Thyroid gland (tissue), 4 donors: Measurements from ENCODE around the gene FCGR3A. TPM values are rescaled to one million over a fixed set of nuclear protein-coding genes. Genes with fewer than 3 reads are reported as not detected.
"Not testable (repeated sequence)": the region's sequence is repeated elsewhere in the genome, so short reads cannot be mapped to it uniquely, and the experiment has no call there.

Source experiments
- DNase-seq, 2 donors: peaks; one replicate each; pipeline ENCODE4 v3.0.0-alpha.2; 2019
- H3K27ac ChIP-seq, 3 donors: fragments of 200-600 bp; sonication (generic); 1 replicate in 2 of 3; 2 replicates in 1 of 3; pipeline ENCODE4 v1.5.1; 2016 to 2019; ENCODE audit warnings: mild to moderate bottlenecking in 1 of 3, moderate library complexity in 1 of 3
- H3K27me3 ChIP-seq: fragments of 200-600 bp; sonication (generic); one replicate; pipeline ENCODE4 v1.5.1; 2019
- H3K36me3 ChIP-seq, 2 donors: fragments of 200-600 bp; sonication (generic); one replicate each; pipeline ENCODE4 v1.5.1; 2016 to 2019
- H3K4me1 ChIP-seq, 2 donors: fragments of 200-600 bp; sonication (generic); one replicate each; pipeline ENCODE4 v1.5.1; 2017 to 2019
- H3K4me3 ChIP-seq, 3 donors: fragments of 200-600 bp; sonication (generic); replicated peaks in 1 of 3; 1 replicate in 2 of 3; 2 replicates in 1 of 3; pipeline ENCODE4 v1.5.1; 2016; ENCODE audit warnings: mild to moderate bottlenecking in 1 of 3
- H3K9me3 ChIP-seq: fragments of 200-600 bp; sonication (generic); one replicate; pipeline ENCODE4 v1.5.1; 2017
- CTCF ChIP-seq, 6 experiments: fragments of 200-600 bp in 3 of 6; fragments of 450-650 bp in 3 of 6; sonication (generic) in 3 of 6; IDR thresholded peaks; one replicate each; pipeline ENCODE4 v1.5.1; 2016 to 2019; ENCODE audit warnings: antibody characterized with exemption in 6 of 6, mild to moderate bottlenecking in 2 of 6, inconsistent platforms in 1 of 6, moderate library complexity in 1 of 6
- POLR2A ChIP-seq, 2 donors: fragments of 450-650 bp; IDR thresholded peaks; one replicate each; pipeline ENCODE4 v1.6.1; 2017; ENCODE audit warnings: antibody characterized with exemption in 2 of 2, mild to moderate bottlenecking in 2 of 2, moderate library complexity in 1 of 2
- WGBS, 2 donors: methylation state at CpG; one replicate each; pipeline ENCODE4 v1.1.5; 2017; 5-methylcytosine and 5-hydroxymethylcytosine counted together
- intact Hi-C: fragments of 100-400 bp; cut with DNase I; formaldehyde crosslinking; loops from one replicate; pipeline ENCODE4 v1.15.1; 2023
- total RNA-seq, 4 donors: library from RNA; depleted of rRNA; stranded (reverse); fragments of >200 nt; gene quantifications; one replicate each; pipeline ENCODE4 v1.2.3, GENCODE V29; 2016

The FCGR3A gene
- total RNA-seq, 4 donors from 2014 or later, result 1.7 to 11.7 (median 7.6) TPM

- intact Hi-C loops, result not testable (repeated sequence)
Measured at GRCh38 chr1:161523817-161524741, 25.5 kb downstream of the FCGR3A start, which contains the start of gene HSPA6. HSPA6 (plus strand) TSS chr1:161524540; CDS start chr1:161524659, 119 bp downstream.

GRCh38 chr1:161523041-161523816 lies 26.4 kb downstream of the FCGR3A start:
- not testable (repeated sequence) for H3K9me3 ChIP-seq, H3K36me3 ChIP-seq
- WGBS, 2 donors, result 74 to 81% methylated on average over 18 to 19 of the region's 20 CpGs

More at GRCh38 chr1:161523817-161524741, 25.5 kb downstream of the FCGR3A start, which contains the start of gene HSPA6:
- DNase-seq, result peak; percentile 50 to 53
- not testable (repeated sequence) for H3K27me3 ChIP-seq, H3K36me3 ChIP-seq, H3K9me3 ChIP-seq, H3K4me1 ChIP-seq
- Histone ChIP-seq H3K4me3 (peak within 1 kb of the TSS; percentile 5 to 94 (median 75)), H3K27ac (peak within 1 kb of the TSS; percentile 62 to 92 (median 92))
- 1 to 2% methylated on average over 37 to 50 of the region's 72 CpGs for WGBS, 2 donors
- peak in 1 of 2 donors; percentile 36 for TF ChIP-seq POLR2A (IDR thresholded peaks at IDR 0.05)

GRCh38 chr1:161513953-161514352 lies 35.7 kb downstream of the FCGR3A start:
- H3K27ac ChIP-seq, result peak overlapping the region in 2 of 3 donors; percentile 2 to 61
- DNase-seq, H3K9me3 ChIP-seq, H3K27me3 ChIP-seq, intact Hi-C loops, H3K36me3 ChIP-seq, H3K4me3 ChIP-seq: not testable (repeated sequence)
- H3K4me1 ChIP-seq, result peaks cover 4 to 24% of the 10 kb centered on the region in 2 donors
- WGBS, 2 donors, result 89 to 91% methylated on average over 1 of the region's 1 CpG

More at GRCh38 chr1:161523041-161523816, 26.4 kb downstream of the FCGR3A start:
- H3K27me3 ChIP-seq, H3K4me3 ChIP-seq, H3K4me1 ChIP-seq, DNase-seq, H3K27ac ChIP-seq, intact Hi-C loops: not testable (repeated sequence)

GRCh38 chr1:161513448-161513780 lies 36.2 kb downstream of the FCGR3A start:
- H3K4me3 ChIP-seq, intact Hi-C loops, H3K27me3 ChIP-seq, H3K9me3 ChIP-seq, DNase-seq, H3K36me3 ChIP-seq: not testable (repeated sequence)
- WGBS, 2 donors, result no CpG with 5 or more reads among the region's 1 CpG
- peak overlapping the region in 2 of 3 donors; percentile 2 to 61 for H3K27ac ChIP-seq
- peaks cover 4 to 24% of the 10 kb centered on the region in 2 donors for H3K4me1 ChIP-seq

DNA sequence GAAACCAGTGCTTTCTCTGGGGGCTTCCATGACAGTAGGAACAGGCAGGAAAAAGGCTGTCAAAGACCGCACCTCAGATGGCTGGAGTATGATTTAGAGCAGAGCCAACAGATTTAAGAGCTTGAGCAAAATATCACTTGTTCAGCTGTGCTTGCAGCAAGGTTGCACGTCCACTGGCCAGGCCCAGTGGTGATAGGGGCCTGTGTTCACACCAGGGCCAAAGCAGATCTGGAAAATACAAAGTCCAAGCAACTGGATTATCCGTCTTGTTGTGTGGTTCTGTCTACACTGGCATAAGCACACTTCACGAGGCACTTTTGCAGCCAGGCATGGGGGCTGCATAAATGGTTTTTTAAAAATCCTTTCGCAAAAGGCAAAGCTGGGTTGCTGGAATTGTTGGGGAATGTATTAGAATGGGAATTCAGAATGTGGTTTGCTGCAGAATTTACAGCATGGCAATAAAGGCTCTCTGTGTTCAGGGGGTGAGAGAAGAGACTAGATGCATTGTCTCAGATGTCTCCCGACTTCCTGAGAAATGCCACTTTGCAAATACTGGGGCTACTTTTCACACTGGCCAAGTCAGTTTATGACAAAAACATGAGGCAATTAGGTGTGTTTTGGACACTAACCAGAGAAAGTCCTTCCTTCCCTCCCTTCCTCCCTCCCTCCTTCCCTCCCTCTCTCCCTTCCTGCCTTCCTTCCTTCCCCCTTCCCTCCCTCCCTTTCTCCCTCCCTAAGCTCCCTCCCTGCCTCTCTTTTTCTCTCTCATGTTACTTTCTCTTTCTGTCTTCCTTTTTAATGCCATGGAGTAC lies 36.8 kb downstream of the FCGR3A start:
- intact Hi-C loops, H3K27me3 ChIP-seq, H3K36me3 ChIP-seq, DNase-seq, H3K9me3 ChIP-seq, H3K4me3 ChIP-seq: not testable (repeated sequence)
- H3K27ac ChIP-seq, result peak overlapping the region in 1 of 3 donors; percentile 10
- 86 to 96% methylated on average over 4 to 6 of the region's 6 CpGs for WGBS, 2 donors
- peaks cover 4 to 24% of the 10 kb centered on the region in 2 donors for H3K4me1 ChIP-seq

DNA sequence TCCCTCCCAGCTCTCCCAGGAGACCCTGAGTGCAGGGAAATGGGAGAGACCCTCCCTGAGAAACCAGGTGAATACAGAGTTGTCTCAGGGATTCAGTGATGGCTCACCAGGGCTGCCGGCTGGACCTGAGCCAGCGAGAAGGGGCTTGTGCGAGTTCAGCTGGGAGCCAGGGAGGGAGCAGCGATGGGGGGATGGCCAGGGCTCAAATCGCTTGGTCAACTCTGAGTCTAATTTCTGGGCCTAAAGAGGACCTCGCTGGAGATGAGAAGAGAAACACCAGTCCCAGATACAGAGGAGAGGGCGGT lies 37.9 kb downstream of the FCGR3A start:
- Histone ChIP-seq H3K4me3 (no peak overlapping the region), H3K27ac (no peak overlapping the region), H3K9me3 (no peaks in the 10 kb centered on the region), H3K4me1 (peaks cover 0 to 20% of the 10 kb centered on the region in 2 donors), H3K27me3 (no peaks in the 10 kb centered on the region), H3K36me3 (no peaks in the 10 kb centered on the region)
- WGBS, 2 donors, result 74 to 80% methylated on average over 7 of the region's 7 CpGs
- intact Hi-C loops, result no loop called here
- TF ChIP-seq POLR2A (IDR thresholded peaks at IDR 0.05), result no peak
- no peak for TF ChIP-seq CTCF (IDR thresholded peaks at IDR 0.05)
- no peak for DNase-seq
